Uterus (tissue), 2 donors: ENCODE measurements around the gene HSDL2.
"Not testable (repeated sequence)": the region's sequence is repeated elsewhere in the genome, so short reads cannot be mapped to it uniquely, and the experiment has no call there.

Source experiments
- CTCF ChIP-seq, 4 experiments: fragments of 200-600 bp in 2 of 4; fragments of 450-650 bp in 2 of 4; sonication (generic) in 2 of 4; IDR thresholded peaks; one replicate each; pipeline ENCODE4 v1.5.1; 2016 to 2019; ENCODE audit warnings: antibody characterized with exemption in 4 of 4, mild to moderate bottlenecking in 2 of 4, moderate library complexity in 1 of 4
- POLR2A ChIP-seq, 2 donors: fragments of 450-650 bp; IDR thresholded peaks; one replicate each; pipeline ENCODE4 v1.6.1; 2016; ENCODE audit warnings: antibody characterized with exemption in 2 of 2, mild to moderate bottlenecking in 1 of 2, moderate library complexity in 1 of 2

DNA sequence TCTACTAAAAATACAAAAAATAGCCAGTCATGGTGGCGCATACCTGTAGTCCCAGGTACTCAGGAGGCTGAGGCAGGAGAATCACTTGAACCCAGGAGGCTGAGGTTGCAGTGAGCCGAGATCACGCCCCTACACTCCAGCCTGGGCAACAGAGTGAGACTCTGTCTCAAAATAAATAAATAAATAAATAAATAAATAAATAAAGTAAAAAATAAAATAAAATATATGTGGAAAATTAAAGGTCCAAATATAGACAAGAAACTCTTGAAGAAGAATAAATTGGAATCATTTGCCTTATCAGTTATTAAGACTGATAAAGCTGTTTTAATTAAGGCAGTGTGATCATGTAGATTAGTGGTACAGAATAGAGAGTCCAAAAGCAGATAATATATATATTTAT lies 10.0 kb downstream of the HSDL2 start:
- TF ChIP-seq POLR2A, CTCF (IDR thresholded peaks at IDR 0.05): not testable (repeated sequence)
